SHP77 treated with DMSO at 0.1 percent for 48 hours (cell line): ENCODE measurements around the gene TMEM255B.

Source experiments
- DNase-seq: peaks from one replicate; lab custom pipeline; 2025; lab: John Stamatoyannopoulos, UW

Gene TMEM255B

GRCh38 chr13:113834496-113835200, 75.6 kb downstream of the TMEM255B start:
- no peak for DNase-seq

- DNase-seq, result no peak
These were observed 76.6 kb downstream of the TMEM255B start for GRCh38 chr13:113835461-113836270.

GRCh38 chr13:113836768-113837559, 77.9 kb downstream of the TMEM255B start:
- DNase-seq, result peak; percentile 60

- no peak for DNase-seq
These were observed 78.7 kb downstream of the TMEM255B start for GRCh38 chr13:113837560-113838355.

GRCh38 chr13:113838711-113839201, 79.7 kb downstream of the TMEM255B start:
- DNase-seq, result no peak

- DNase-seq, result no peak
These were observed 80.6 kb downstream of the TMEM255B start for GRCh38 chr13:113839536-113840204.

GRCh38 chr13:113840541-113841352, 81.7 kb downstream of the TMEM255B start:
- no peak for DNase-seq

GRCh38 chr13:113841353-113841650, 82.3 kb downstream of the TMEM255B start:
- DNase-seq, result no peak

- DNase-seq, result no peak
These were observed 83.5 kb downstream of the TMEM255B start for GRCh38 chr13:113842336-113843062.

GRCh38 chr13:113843063-113843654, 84.1 kb downstream of the TMEM255B start:
- DNase-seq, result no peak

- no peak for DNase-seq
These were observed 85.0 kb downstream of the TMEM255B start for GRCh38 chr13:113843864-113844556.

- no peak for DNase-seq
These were observed 86.0 kb downstream of the TMEM255B start for GRCh38 chr13:113845055-113845454.

- no peak for DNase-seq
These were observed 87.0 kb downstream of the TMEM255B start for GRCh38 chr13:113845723-113846635.

- no peak for DNase-seq
These were observed 87.8 kb downstream of the TMEM255B start for GRCh38 chr13:113846636-113847318.

GRCh38 chr13:113848020-113848419, 89.0 kb downstream of the TMEM255B start:
- no peak for DNase-seq

- no peak for DNase-seq
These were observed 89.6 kb downstream of the TMEM255B start for GRCh38 chr13:113848431-113849260.
